Liver (tissue), 9 donors: ENCODE data around the gene NECAB2. TPM values are rescaled to one million over a fixed set of nuclear protein-coding genes. Genes with fewer than 3 reads are reported as not detected.

Source experiments
- DNase-seq: peaks from one replicate; pipeline ENCODE4 v3.0.0-alpha.2; 2017; ENCODE audit warnings: low spot score
- H3K27ac ChIP-seq, 2 donors: one replicate each; pipeline ENCODE4 v1.7.0; 2013; ENCODE audit warnings: inconsistent platforms in 2 of 2, low read length in 2 of 2, control low read depth in 1 of 2, low read depth in 1 of 2, mild to moderate bottlenecking in 1 of 2
- H3K27me3 ChIP-seq, 4 donors: one replicate each; pipeline versions ENCODE4 v1.6.1 to v1.7.0; 2013; ENCODE audit warnings: low read length in 3 of 4, inconsistent platforms in 1 of 4, mild to moderate bottlenecking in 1 of 4, moderate library complexity in 1 of 4; ENCODE audit not compliant: control insufficient read depth in 4 of 4, insufficient read depth in 4 of 4
- H3K36me3 ChIP-seq, 4 donors: one replicate each; pipeline versions ENCODE4 v1.6.1 to v1.7.0; 2013; ENCODE audit warnings: low read length in 3 of 4, mild to moderate bottlenecking in 3 of 4, low read depth in 1 of 4, moderate library complexity in 1 of 4; ENCODE audit not compliant: control insufficient read depth in 4 of 4, insufficient read depth in 3 of 4
- H3K4me1 ChIP-seq, 4 donors: one replicate each; pipeline versions ENCODE4 v1.6.1 to v1.7.0; 2013; ENCODE audit warnings: low read length in 3 of 4, mild to moderate bottlenecking in 3 of 4, moderate library complexity in 1 of 4; ENCODE audit not compliant: control insufficient read depth in 4 of 4, insufficient read depth in 4 of 4
- H3K4me3 ChIP-seq, 3 donors: one replicate each; pipeline versions ENCODE4 v1.6.1 to v1.7.0; 2013; ENCODE audit warnings: low read length in 3 of 3, control low read depth in 1 of 3, low read depth in 1 of 3, mild to moderate bottlenecking in 1 of 3
- H3K9ac ChIP-seq, 2 donors: one replicate each; pipeline ENCODE4 v1.7.0; 2013; ENCODE audit warnings: low read length in 2 of 2, mild to moderate bottlenecking in 2 of 2, moderate library complexity in 2 of 2, control low read depth in 1 of 2, low read depth in 1 of 2
- H3K9me3 ChIP-seq, 4 donors: one replicate each; pipeline versions ENCODE4 v1.6.1 to v1.7.0; 2013; ENCODE audit warnings: low read length in 3 of 4; ENCODE audit not compliant: control insufficient read depth in 4 of 4
- EGR1 ChIP-seq, 2 donors: IDR thresholded peaks; 2 replicates each; pipeline ENCODE4 v1.6.1; 2016 to 2018; ENCODE audit warnings: antibody characterized with exemption in 2 of 2, low read depth in 2 of 2
- FOXA1 ChIP-seq: IDR thresholded peaks from 2 replicates; pipeline ENCODE4 v1.6.1; 2016; ENCODE audit warnings: antibody characterized with exemption
- FOXA2 ChIP-seq: IDR thresholded peaks from 2 replicates; pipeline ENCODE4 v1.6.1; 2016; ENCODE audit warnings: antibody characterized with exemption
- GABPA ChIP-seq, 2 donors: IDR thresholded peaks in 1 of 2; conservative IDR thresholded peaks in 1 of 2; 2 replicates each; pipeline ENCODE4 v1.6.1; 2016; ENCODE audit warnings: antibody characterized with exemption in 2 of 2, mild to moderate bottlenecking in 1 of 2, moderate library complexity in 1 of 2
- HNF4A ChIP-seq, 2 donors: conservative IDR thresholded peaks; 2 replicates each; pipeline ENCODE4 v1.6.1; 2016; ENCODE audit warnings: antibody characterized with exemption in 2 of 2, mild to moderate bottlenecking in 2 of 2
- HNF4G ChIP-seq: IDR thresholded peaks from 2 replicates; pipeline ENCODE4 v1.6.1; 2016; ENCODE audit warnings: antibody characterized with exemption
- JUND ChIP-seq, 2 donors: IDR thresholded peaks; 2 replicates each; pipeline ENCODE4 v1.6.1; 2016; ENCODE audit warnings: antibody characterized with exemption in 2 of 2
- NR2F2 ChIP-seq: IDR thresholded peaks from 2 replicates; pipeline ENCODE4 v1.6.1; 2016; ENCODE audit warnings: antibody characterized with exemption
- RAD21 ChIP-seq, 2 donors: IDR thresholded peaks; 2 replicates each; pipeline ENCODE4 v1.6.1; 2016; ENCODE audit warnings: antibody characterized with exemption in 2 of 2, mild to moderate bottlenecking in 2 of 2
- RXRA ChIP-seq, 2 donors: IDR thresholded peaks; 2 replicates each; pipeline ENCODE4 v1.6.1; 2017 to 2018; ENCODE audit warnings: antibody characterized with exemption in 2 of 2, mild to moderate bottlenecking in 1 of 2
- SP1 ChIP-seq: IDR thresholded peaks from 2 replicates; pipeline ENCODE4 v1.6.1; 2018; ENCODE audit warnings: antibody characterized with exemption, mild to moderate bottlenecking
- TAF1 ChIP-seq: conservative IDR thresholded peaks from 2 replicates; pipeline ENCODE4 v1.6.1; 2016; ENCODE audit warnings: antibody characterized with exemption, mild to moderate bottlenecking
- YY1 ChIP-seq: IDR thresholded peaks from 2 replicates; pipeline ENCODE4 v1.6.1; 2016; ENCODE audit warnings: antibody characterized with exemption, mild to moderate bottlenecking
- WGBS: extraction: QIAGEN DNeasy Blood & Tissue Kit; methylation state at CpG from one replicate; pipeline ENCODE4 v1.1.7; 2013; 5-methylcytosine and 5-hydroxymethylcytosine counted together
- polyA plus RNA-seq, 2 donors: library from polyadenylated mRNA; stranded (reverse) in 1 of 2; unstranded in 1 of 2; fragments of 200-250 nt in 1 of 2; fragments of >200 nt in 1 of 2; fragmentation: Nextera tagmentation in 1 of 2; extraction: Ambion mirVana in 1 of 2; gene quantifications; one replicate each; pipeline versions ENCODE4 v1.2.1 to v1.2.3, GENCODE V29; 2013 to 2015
- total RNA-seq, 2 donors: library from RNA; depleted of rRNA; stranded (reverse); fragments of >200 nt; gene quantifications; one replicate each; pipeline ENCODE4 v1.2.3, GENCODE V29; 2014
- TF ChIP-seq, protein P1 (sequence below): fragments of 150-350 bp; IDR thresholded peaks from 2 replicates; pipeline ENCODE4 v1.5.1; 2017; ENCODE audit warnings: improper control_type of control experiment, low read depth, low read length; ENCODE audit not compliant: missing input control
- TF ChIP-seq, protein P2 (sequence below): IDR thresholded peaks from 2 replicates; pipeline ENCODE4 v1.6.1; 2016; ENCODE audit warnings: antibody characterized with exemption
- TF ChIP-seq, protein P3 (sequence below): IDR thresholded peaks from 2 replicates; pipeline ENCODE4 v1.6.1; 2016; ENCODE audit warnings: antibody characterized with exemption, mild to moderate bottlenecking
- TF ChIP-seq, protein P4 (sequence below): IDR thresholded peaks from 2 replicates; pipeline ENCODE4 v1.6.1; 2016; ENCODE audit warnings: antibody characterized with exemption
- donor health status: healthy.
- donor health status: healthy.
- donor health status: healthy.
- donor health status: healthy.
- donor health status: healthy.

The NECAB2 gene
- total and polyA plus RNA-seq, 4 donors: 2.7 to 3.8 (median 2.9) TPM; not detected in 1

DNA sequence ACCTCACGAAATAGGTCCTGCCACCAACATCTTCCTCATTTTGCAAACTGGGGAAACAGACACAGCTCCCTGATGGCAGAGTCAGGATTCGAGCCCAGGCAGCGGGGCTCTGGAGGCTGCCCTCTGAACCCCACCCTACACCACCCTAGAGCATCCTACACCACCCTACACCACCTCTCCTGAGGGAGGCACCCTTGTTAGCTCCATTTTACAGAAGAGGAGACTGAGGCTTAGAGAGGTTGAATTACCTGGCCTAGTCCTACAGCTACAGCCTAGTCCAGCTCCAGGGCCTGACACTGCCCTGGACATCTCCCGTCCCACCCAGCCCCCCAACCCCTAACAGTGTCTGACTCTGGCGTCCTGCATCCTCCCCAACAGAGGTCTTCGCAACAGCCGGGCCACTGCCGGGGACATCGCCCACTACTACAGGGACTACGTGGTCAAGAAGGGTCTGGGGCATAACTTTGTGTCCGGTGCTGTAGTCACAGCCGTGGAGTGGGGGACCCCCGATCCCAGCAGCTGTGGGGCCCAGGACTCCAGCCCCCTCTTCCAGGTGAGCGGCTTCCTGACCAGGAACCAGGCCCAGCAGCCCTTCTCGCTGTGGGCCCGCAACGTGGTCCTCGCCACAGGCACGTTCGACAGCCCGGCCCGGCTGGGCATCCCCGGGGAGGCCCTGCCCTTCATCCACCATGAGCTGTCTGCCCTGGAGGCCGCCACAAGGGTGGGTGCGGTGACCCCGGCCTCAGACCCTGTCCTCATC, 3.2 kb upstream of the NECAB2 start (continued):
- no peak for TF ChIP-seq FOXA1
- no peak for TF ChIP-seq EGR1 (IDR thresholded peaks at IDR 0.05; ENCODE audit: low read depth in 2 of 2)
- no peak for TF ChIP-seq TAF1
- TF ChIP-seq HNF4G: no peak

DNA sequence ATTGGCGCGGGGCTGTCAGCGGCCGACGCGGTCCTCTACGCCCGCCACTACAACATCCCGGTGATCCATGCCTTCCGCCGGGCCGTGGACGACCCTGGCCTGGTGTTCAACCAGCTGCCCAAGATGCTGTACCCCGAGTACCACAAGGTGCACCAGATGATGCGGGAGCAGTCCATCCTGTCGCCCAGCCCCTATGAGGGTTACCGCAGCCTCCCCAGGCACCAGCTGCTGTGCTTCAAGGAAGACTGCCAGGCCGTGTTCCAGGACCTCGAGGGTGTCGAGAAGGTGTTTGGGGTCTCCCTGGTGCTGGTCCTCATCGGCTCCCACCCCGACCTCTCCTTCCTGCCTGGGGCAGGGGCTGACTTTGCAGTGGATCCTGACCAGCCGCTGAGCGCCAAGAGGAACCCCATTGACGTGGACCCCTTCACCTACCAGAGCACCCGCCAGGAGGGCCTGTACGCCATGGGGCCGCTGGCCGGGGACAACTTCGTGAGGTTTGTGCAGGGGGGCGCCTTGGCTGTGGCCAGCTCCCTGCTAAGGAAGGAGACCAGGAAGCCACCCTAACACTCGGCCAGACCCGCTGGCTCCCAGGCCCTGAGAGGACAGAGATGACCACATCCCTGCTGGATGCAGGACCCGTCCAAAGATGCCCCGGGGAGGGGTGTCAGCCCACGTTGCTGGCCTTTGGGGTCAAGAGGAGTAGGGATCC, 2.4 kb upstream of the NECAB2 start:
- H3K4me3 ChIP-seq: no peak overlapping the region
- H3K27me3 ChIP-seq: no peaks in the 10 kb centered on the region
- no peak overlapping the region for H3K27ac ChIP-seq
- no peaks in the 10 kb centered on the region for H3K9me3 ChIP-seq
- peaks cover 0 to 4% (median 0%) of the 10 kb centered on the region in 4 donors for H3K4me1 ChIP-seq
- no peak overlapping the region for H3K9ac ChIP-seq
- peaks cover 10 to 53% (median 39%) of the 10 kb centered on the region in 4 donors for H3K36me3 ChIP-seq
- TF ChIP-seq YY1: no peak
- no peak for TF ChIP-seq RXRA (IDR thresholded peaks at IDR 0.05)
- no peak for TF ChIP-seq NR2F2
- TF ChIP-seq, protein P1, sequence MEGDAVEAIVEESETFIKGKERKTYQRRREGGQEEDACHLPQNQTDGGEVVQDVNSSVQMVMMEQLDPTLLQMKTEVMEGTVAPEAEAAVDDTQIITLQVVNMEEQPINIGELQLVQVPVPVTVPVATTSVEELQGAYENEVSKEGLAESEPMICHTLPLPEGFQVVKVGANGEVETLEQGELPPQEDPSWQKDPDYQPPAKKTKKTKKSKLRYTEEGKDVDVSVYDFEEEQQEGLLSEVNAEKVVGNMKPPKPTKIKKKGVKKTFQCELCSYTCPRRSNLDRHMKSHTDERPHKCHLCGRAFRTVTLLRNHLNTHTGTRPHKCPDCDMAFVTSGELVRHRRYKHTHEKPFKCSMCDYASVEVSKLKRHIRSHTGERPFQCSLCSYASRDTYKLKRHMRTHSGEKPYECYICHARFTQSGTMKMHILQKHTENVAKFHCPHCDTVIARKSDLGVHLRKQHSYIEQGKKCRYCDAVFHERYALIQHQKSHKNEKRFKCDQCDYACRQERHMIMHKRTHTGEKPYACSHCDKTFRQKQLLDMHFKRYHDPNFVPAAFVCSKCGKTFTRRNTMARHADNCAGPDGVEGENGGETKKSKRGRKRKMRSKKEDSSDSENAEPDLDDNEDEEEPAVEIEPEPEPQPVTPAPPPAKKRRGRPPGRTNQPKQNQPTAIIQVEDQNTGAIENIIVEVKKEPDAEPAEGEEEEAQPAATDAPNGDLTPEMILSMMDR: no peak
- TF ChIP-seq GABPA (IDR thresholded peaks at IDR 0.05 in 1 of 2, conservative IDR thresholded peaks at IDR 0.05 in 1 of 2): no peak
- no peak for TF ChIP-seq FOXA2
- TF ChIP-seq, protein P2, sequence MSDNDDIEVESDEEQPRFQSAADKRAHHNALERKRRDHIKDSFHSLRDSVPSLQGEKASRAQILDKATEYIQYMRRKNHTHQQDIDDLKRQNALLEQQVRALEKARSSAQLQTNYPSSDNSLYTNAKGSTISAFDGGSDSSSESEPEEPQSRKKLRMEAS: no peak
- TF ChIP-seq TAF1: no peak
- no peak for TF ChIP-seq RAD21 (IDR thresholded peaks at IDR 0.05)
- no peak for TF ChIP-seq HNF4G
- TF ChIP-seq JUND (IDR thresholded peaks at IDR 0.05): no peak
- TF ChIP-seq HNF4A (conservative IDR thresholded peaks at IDR 0.05): no peak
- TF ChIP-seq, protein P3, sequence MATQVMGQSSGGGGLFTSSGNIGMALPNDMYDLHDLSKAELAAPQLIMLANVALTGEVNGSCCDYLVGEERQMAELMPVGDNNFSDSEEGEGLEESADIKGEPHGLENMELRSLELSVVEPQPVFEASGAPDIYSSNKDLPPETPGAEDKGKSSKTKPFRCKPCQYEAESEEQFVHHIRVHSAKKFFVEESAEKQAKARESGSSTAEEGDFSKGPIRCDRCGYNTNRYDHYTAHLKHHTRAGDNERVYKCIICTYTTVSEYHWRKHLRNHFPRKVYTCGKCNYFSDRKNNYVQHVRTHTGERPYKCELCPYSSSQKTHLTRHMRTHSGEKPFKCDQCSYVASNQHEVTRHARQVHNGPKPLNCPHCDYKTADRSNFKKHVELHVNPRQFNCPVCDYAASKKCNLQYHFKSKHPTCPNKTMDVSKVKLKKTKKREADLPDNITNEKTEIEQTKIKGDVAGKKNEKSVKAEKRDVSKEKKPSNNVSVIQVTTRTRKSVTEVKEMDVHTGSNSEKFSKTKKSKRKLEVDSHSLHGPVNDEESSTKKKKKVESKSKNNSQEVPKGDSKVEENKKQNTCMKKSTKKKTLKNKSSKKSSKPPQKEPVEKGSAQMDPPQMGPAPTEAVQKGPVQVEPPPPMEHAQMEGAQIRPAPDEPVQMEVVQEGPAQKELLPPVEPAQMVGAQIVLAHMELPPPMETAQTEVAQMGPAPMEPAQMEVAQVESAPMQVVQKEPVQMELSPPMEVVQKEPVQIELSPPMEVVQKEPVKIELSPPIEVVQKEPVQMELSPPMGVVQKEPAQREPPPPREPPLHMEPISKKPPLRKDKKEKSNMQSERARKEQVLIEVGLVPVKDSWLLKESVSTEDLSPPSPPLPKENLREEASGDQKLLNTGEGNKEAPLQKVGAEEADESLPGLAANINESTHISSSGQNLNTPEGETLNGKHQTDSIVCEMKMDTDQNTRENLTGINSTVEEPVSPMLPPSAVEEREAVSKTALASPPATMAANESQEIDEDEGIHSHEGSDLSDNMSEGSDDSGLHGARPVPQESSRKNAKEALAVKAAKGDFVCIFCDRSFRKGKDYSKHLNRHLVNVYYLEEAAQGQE: no peak
- TF ChIP-seq SP1: no peak
- TF ChIP-seq, protein P4, sequence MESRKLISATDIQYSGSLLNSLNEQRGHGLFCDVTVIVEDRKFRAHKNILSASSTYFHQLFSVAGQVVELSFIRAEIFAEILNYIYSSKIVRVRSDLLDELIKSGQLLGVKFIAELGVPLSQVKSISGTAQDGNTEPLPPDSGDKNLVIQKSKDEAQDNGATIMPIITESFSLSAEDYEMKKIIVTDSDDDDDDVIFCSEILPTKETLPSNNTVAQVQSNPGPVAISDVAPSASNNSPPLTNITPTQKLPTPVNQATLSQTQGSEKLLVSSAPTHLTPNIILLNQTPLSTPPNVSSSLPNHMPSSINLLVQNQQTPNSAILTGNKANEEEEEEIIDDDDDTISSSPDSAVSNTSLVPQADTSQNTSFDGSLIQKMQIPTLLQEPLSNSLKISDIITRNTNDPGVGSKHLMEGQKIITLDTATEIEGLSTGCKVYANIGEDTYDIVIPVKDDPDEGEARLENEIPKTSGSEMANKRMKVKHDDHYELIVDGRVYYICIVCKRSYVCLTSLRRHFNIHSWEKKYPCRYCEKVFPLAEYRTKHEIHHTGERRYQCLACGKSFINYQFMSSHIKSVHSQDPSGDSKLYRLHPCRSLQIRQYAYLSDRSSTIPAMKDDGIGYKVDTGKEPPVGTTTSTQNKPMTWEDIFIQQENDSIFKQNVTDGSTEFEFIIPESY: no peak
- WGBS: 90% methylated on average over 36 of the region's 36 CpGs
- no peak for DNase-seq
